Chondrocyte (in vitro differentiated cells): ENCODE measurements around the gene WNK2. TPM values are rescaled to one million over a fixed set of nuclear protein-coding genes. Genes with fewer than 3 reads are reported as not detected.
A peak's percentile ranks its signal among the peaks of the same experiment; 100 is the strongest.

ENCODE experiments used
- DNase-seq: peaks from one replicate; pipeline ENCODE4 v3.0.0; 2021; ENCODE audit warnings: mixed read lengths, low spot score
- H3K27ac Mint-ChIP-seq: one replicate; pipeline ENCODE4 v1.8.0; 2021; ENCODE audit warnings: mild to moderate bottlenecking, moderate library complexity, mixed read lengths; ENCODE audit not compliant: unreplicated experiment
- H3K27me3 Mint-ChIP-seq: 2 replicates; pipeline ENCODE4 v1.8.0; 2021; ENCODE audit warnings: low read depth, mixed read lengths
- H3K36me3 Mint-ChIP-seq: 2 replicates; pipeline ENCODE4 v1.8.0; 2021; ENCODE audit warnings: low read depth, mixed read lengths
- H3K4me1 Mint-ChIP-seq: 2 replicates; pipeline ENCODE4 v1.8.0; 2021; ENCODE audit warnings: low read depth, mild to moderate bottlenecking, mixed read lengths
- H3K4me3 Mint-ChIP-seq: one replicate; pipeline ENCODE4 v1.8.0; 2021; ENCODE audit warnings: mild to moderate bottlenecking, moderate library complexity, mixed read lengths; ENCODE audit not compliant: unreplicated experiment
- H3K9me3 Mint-ChIP-seq: 2 replicates; pipeline ENCODE4 v1.8.0; 2021; ENCODE audit warnings: low read depth, mixed read lengths
- total RNA-seq: library from RNA; stranded (reverse); gene quantifications from 3 replicates; pipeline ENCODE4 v1.2.1, GENCODE V29; 2021
- TF ChIP-seq, protein P1 (sequence below): fragments of 200-600 bp; sonication (generic); IDR thresholded peaks from 2 replicates; pipeline ENCODE4 v1.5.0; 2021; ENCODE audit warnings: antibody characterized with exemption, mild to moderate bottlenecking, moderate library complexity

WNK2 gene
- total RNA-seq, 1 donor from 2014 or later = 2.3 TPM

DNA sequence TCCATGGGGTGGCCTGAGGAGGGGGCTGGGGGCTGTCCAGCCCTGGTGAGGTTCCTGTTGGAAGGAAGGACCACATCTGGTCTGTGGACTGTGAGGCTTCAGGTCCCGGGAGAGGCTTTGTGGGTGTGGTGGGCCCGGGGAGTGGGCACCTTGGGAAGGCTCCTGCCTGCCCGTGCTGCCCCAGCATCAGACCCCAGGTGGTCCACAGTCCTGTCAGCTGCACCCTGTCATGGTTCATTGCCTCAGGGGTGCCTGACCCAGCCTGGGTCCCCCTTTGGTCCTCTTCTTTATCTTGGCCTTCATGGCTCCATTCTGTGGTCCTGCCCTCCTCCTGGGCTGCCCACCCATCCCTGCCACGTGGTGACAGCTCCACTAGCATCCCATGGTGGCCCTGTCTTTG lies 36.7 kb downstream of the WNK2 start:
- Mint-ChIP-seq H3K9me3 (peaks cover 5% of the 10 kb centered on the region), H3K27ac (no peak overlapping the region), H3K4me1 (peaks cover 22% of the 10 kb centered on the region), H3K36me3 (peaks cover 2% of the 10 kb centered on the region), H3K27me3 (no peaks in the 10 kb centered on the region), H3K4me3 (no peak overlapping the region)
- no peak for DNase-seq
- TF ChIP-seq, protein P1, sequence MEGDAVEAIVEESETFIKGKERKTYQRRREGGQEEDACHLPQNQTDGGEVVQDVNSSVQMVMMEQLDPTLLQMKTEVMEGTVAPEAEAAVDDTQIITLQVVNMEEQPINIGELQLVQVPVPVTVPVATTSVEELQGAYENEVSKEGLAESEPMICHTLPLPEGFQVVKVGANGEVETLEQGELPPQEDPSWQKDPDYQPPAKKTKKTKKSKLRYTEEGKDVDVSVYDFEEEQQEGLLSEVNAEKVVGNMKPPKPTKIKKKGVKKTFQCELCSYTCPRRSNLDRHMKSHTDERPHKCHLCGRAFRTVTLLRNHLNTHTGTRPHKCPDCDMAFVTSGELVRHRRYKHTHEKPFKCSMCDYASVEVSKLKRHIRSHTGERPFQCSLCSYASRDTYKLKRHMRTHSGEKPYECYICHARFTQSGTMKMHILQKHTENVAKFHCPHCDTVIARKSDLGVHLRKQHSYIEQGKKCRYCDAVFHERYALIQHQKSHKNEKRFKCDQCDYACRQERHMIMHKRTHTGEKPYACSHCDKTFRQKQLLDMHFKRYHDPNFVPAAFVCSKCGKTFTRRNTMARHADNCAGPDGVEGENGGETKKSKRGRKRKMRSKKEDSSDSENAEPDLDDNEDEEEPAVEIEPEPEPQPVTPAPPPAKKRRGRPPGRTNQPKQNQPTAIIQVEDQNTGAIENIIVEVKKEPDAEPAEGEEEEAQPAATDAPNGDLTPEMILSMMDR = no peak

DNA sequence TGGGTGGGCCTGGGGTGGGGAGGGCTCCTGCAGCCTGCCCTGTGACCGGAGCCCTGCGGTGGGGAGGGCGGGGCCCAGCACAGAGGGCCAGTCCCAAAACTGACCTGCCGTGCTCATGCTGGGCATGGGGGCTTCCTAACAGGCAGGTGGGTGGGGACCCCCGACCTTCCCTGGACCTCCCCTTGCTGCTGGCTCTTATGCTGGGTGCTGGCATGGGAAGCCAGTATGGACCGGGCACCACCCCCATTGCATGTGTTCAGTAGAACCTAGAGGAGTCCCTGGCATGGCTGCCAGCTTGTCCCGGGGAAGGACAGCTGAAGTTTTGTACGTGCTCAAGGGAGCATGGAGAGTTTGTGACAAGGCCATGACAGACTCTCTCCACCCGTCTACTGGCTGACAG lies 37.1 kb downstream of the WNK2 start:
- H3K4me3 Mint-ChIP-seq = no peak overlapping the region
- H3K4me1 Mint-ChIP-seq = peaks cover 22% of the 10 kb centered on the region
- no peaks in the 10 kb centered on the region for H3K36me3 Mint-ChIP-seq
- TF ChIP-seq, protein P1 = no peak
- no peaks in the 10 kb centered on the region for H3K27me3 Mint-ChIP-seq
- H3K27ac Mint-ChIP-seq = no peak overlapping the region
- H3K9me3 Mint-ChIP-seq = peaks cover under 1% of the 10 kb centered on the region
- no peak for DNase-seq

DNA sequence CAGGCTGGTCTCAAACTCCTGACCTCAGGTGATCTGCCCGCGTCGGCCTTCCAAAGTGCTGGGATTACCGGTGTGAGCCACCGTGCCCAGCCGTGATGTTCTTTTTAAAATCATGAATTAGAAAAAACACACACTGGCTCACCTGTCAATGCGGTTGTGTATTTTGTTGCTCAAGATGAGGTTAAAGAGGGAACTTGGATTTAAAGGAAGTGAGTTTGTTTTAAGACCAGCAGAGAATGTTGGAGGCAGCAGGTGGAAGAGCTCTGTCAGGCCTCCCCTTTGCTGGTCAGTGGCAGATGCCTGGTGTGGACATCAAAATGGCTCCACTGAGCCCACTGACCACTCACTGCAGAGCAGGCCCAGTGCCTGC lies 38.9 kb downstream of the WNK2 start:
- no peak for DNase-seq
- Mint-ChIP-seq H3K27me3 (no peaks in the 10 kb centered on the region), H3K4me1 (peaks cover 22% of the 10 kb centered on the region), H3K9me3 (no peaks in the 10 kb centered on the region), H3K4me3 (no peak overlapping the region), H3K27ac (peak overlapping the region; percentile 77), H3K36me3 (no peaks in the 10 kb centered on the region)
- TF ChIP-seq, protein P1 = no peak

DNA sequence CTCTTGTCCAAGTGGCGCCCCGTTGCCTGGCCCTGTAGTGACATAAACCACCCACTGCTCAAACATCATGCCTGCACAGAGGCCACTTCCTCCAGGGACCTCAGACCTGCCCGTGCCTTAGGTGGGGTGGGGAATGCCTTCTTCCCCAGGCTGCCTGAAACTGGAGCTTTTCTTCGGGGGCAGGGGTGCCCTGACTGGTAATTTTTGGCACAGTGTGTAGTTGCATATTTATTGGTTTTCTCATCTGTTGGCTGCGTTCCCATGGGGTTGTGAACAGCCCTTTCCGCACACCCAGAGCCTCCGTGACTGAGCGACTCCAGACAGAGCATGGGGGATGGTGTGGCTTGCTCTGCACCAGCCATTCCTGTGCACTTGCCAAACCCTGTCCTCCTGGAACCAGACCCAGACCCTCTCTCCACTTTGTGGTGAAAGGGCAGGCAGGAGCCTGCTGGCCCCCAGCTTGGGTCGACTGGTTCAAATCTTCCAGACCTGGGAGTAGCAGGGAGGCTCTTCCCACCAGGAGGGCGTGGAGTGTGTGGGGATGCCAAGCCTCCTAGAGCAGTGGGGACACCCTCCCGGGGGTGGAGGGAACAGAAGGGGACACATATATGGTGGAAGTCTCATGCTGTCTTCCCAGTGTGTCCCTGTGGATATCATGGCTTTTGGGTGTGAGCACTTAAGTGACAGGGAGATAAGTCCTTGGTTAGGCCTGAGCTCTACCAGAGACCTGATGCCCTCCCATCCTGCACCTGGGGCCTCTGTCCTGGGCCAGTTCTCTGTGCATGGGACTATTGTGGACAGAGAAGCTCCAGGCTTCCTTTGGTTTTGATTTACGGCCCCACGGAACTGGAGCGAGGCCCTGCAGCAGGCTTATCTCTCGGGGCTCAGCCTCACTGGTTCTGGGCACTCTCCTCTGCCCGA lies 39.6 kb downstream of the WNK2 start:
- Mint-ChIP-seq H3K4me3 (peak overlapping the region; percentile 16), H3K27ac (peak overlapping the region; percentile 77), H3K4me1 (peaks cover 22% of the 10 kb centered on the region), H3K27me3 (peaks cover 2% of the 10 kb centered on the region), H3K36me3 (no peaks in the 10 kb centered on the region), H3K9me3 (no peaks in the 10 kb centered on the region)
- TF ChIP-seq, protein P1 = no peak
- no peak for DNase-seq

DNA sequence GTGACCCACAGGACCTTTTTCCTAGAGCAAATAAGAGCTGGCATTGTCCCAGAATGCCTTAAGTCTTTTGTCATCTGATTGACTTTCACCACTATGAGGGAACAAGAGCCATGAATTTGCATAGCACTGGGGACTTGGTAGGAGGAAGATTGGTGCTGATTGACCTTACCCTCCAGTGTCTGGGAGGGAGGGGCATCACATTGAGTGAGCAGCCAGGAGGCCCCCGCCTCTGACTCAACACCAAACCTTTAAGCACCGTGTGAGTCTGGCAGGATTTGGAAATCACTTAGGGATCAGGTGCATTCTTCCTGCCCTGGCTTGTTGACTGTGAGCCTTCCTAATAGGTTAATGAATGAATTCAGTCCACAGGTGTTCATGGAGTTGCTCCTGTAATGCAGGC lies 40.7 kb downstream of the WNK2 start:
- Mint-ChIP-seq H3K27ac (no peak overlapping the region), H3K4me3 (no peak overlapping the region), H3K4me1 (peaks cover 22% of the 10 kb centered on the region), H3K9me3 (no peaks in the 10 kb centered on the region), H3K27me3 (peaks cover 6% of the 10 kb centered on the region), H3K36me3 (no peaks in the 10 kb centered on the region)
- TF ChIP-seq, protein P1 = no peak
- DNase-seq = no peak
